IPS-18a (cell line): ENCODE results near the gene SLC46A3.
"Not testable (repeated sequence)": the region's sequence is repeated elsewhere in the genome, so short reads cannot be mapped to it uniquely, and the experiment has no call there.

Source experiments
- H3K27ac ChIP-seq: one replicate; pipeline ENCODE4 v1.5.1; 2013; ENCODE audit warnings: low read length
- H3K27me3 ChIP-seq: one replicate; pipeline ENCODE4 v1.6.1; 2013; ENCODE audit warnings: mild to moderate bottlenecking, low read length; ENCODE audit not compliant: control insufficient read depth, insufficient read depth
- H3K36me3 ChIP-seq: one replicate; pipeline ENCODE4 v1.6.1; 2013; ENCODE audit warnings: low read depth, low read length; ENCODE audit not compliant: control insufficient read depth
- H3K4me1 ChIP-seq: one replicate; pipeline ENCODE4 v1.6.1; 2013; ENCODE audit warnings: low read depth, low read length; ENCODE audit not compliant: control insufficient read depth
- H3K4me3 ChIP-seq: one replicate; pipeline ENCODE4 v1.5.1; 2013; ENCODE audit warnings: low read length
- H3K9ac ChIP-seq: one replicate; pipeline ENCODE4 v1.6.1; 2013; ENCODE audit warnings: mild to moderate bottlenecking, low read length, moderate library complexity
- H3K9me3 ChIP-seq: one replicate; pipeline ENCODE4 v1.6.1; 2013; ENCODE audit warnings: low read depth, low read length; ENCODE audit not compliant: control insufficient read depth

The SLC46A3 gene

GRCh38 chr13:28746287-28746612, 27.5 kb upstream of the SLC46A3 start:
- H3K9me3 ChIP-seq = no peaks in the 10 kb centered on the region
- no peak overlapping the region for H3K9ac ChIP-seq
- H3K27me3 ChIP-seq = no peaks in the 10 kb centered on the region
- no peaks in the 10 kb centered on the region for H3K36me3 ChIP-seq
- no peak overlapping the region for H3K27ac ChIP-seq
- no peak overlapping the region for H3K4me3 ChIP-seq
- peaks cover 24% of the 10 kb centered on the region for H3K4me1 ChIP-seq

- H3K27ac ChIP-seq = peak overlapping the region; percentile 26
- no peak overlapping the region for H3K9ac ChIP-seq
- peaks cover 27% of the 10 kb centered on the region for H3K4me1 ChIP-seq
- H3K4me3 ChIP-seq = no peak overlapping the region
- no peaks in the 10 kb centered on the region for H3K27me3 ChIP-seq
- H3K36me3 ChIP-seq = no peaks in the 10 kb centered on the region
- no peaks in the 10 kb centered on the region for H3K9me3 ChIP-seq
These were observed 25.9 kb upstream of the SLC46A3 start for GRCh38 chr13:28744656-28745055.

- no peak overlapping the region for H3K9ac ChIP-seq
- H3K27ac ChIP-seq = peak overlapping the region; percentile 26
- no peaks in the 10 kb centered on the region for H3K9me3 ChIP-seq
- H3K4me1 ChIP-seq = peaks cover 27% of the 10 kb centered on the region
- no peaks in the 10 kb centered on the region for H3K36me3 ChIP-seq
- H3K27me3 ChIP-seq = no peaks in the 10 kb centered on the region
- no peak overlapping the region for H3K4me3 ChIP-seq
These were observed 25.3 kb upstream of the SLC46A3 start for GRCh38 chr13:28744091-28744536.

- Histone ChIP-seq H3K27ac (no peak overlapping the region), H3K9ac (no peak overlapping the region), H3K36me3 (no peaks in the 10 kb centered on the region), H3K9me3 (no peaks in the 10 kb centered on the region), H3K4me1 (peaks cover 27% of the 10 kb centered on the region), H3K27me3 (no peaks in the 10 kb centered on the region), H3K4me3 (no peak overlapping the region)
These were observed 24.8 kb upstream of the SLC46A3 start for GRCh38 chr13:28743499-28744083.

- Histone ChIP-seq H3K4me3 (no peak overlapping the region), H3K27ac (no peak overlapping the region), H3K36me3 (no peaks in the 10 kb centered on the region), H3K9ac (no peak overlapping the region), H3K9me3 (no peaks in the 10 kb centered on the region), H3K4me1 (peaks cover 27% of the 10 kb centered on the region), H3K27me3 (no peaks in the 10 kb centered on the region)
These were observed 24.2 kb upstream of the SLC46A3 start for GRCh38 chr13:28743020-28743419.

GRCh38 chr13:28742445-28742844, 23.7 kb upstream of the SLC46A3 start:
- H3K27ac ChIP-seq, H3K36me3 ChIP-seq, H3K9ac ChIP-seq, H3K4me3 ChIP-seq, H3K9me3 ChIP-seq, H3K27me3 ChIP-seq: not testable (repeated sequence)
- H3K4me1 ChIP-seq = peaks cover 27% of the 10 kb centered on the region

- peaks cover 22% of the 10 kb centered on the region for H3K4me1 ChIP-seq
These were observed 22.3 kb upstream of the SLC46A3 start for GRCh38 chr13:28741084-28741491.

GRCh38 chr13:28739376-28739775, 20.6 kb upstream of the SLC46A3 start:
- H3K9me3 ChIP-seq = no peaks in the 10 kb centered on the region
- H3K36me3 ChIP-seq = no peaks in the 10 kb centered on the region
- no peaks in the 10 kb centered on the region for H3K27me3 ChIP-seq
- H3K4me1 ChIP-seq = peaks cover 12% of the 10 kb centered on the region
- H3K4me3 ChIP-seq = no peak overlapping the region
- H3K9ac ChIP-seq = no peak overlapping the region
- no peak overlapping the region for H3K27ac ChIP-seq

More at GRCh38 chr13:28741084-28741491, 22.3 kb upstream of the SLC46A3 start:
- H3K27me3 ChIP-seq = no peaks in the 10 kb centered on the region
- no peaks in the 10 kb centered on the region for H3K36me3 ChIP-seq
- no peaks in the 10 kb centered on the region for H3K9me3 ChIP-seq
- no peak overlapping the region for H3K9ac ChIP-seq
- no peak overlapping the region for H3K4me3 ChIP-seq
- H3K27ac ChIP-seq = no peak overlapping the region

- Histone ChIP-seq H3K4me1 (no peaks in the 10 kb centered on the region), H3K9ac (no peak overlapping the region), H3K27ac (no peak overlapping the region), H3K9me3 (no peaks in the 10 kb centered on the region), H3K36me3 (no peaks in the 10 kb centered on the region), H3K4me3 (no peak overlapping the region), H3K27me3 (no peaks in the 10 kb centered on the region)
These were observed 16.8 kb upstream of the SLC46A3 start for GRCh38 chr13:28735481-28736029.

- H3K27ac ChIP-seq = no peak overlapping the region
These were observed 16.1 kb upstream of the SLC46A3 start for GRCh38 chr13:28734906-28735305.

GRCh38 chr13:28730762-28731161, 12.0 kb upstream of the SLC46A3 start:
- Histone ChIP-seq H3K36me3 (no peaks in the 10 kb centered on the region), H3K27me3 (no peaks in the 10 kb centered on the region), H3K4me3 (no peak overlapping the region), H3K27ac (no peak overlapping the region), H3K4me1 (no peaks in the 10 kb centered on the region), H3K9ac (no peak overlapping the region), H3K9me3 (no peaks in the 10 kb centered on the region)

More at GRCh38 chr13:28734906-28735305, 16.1 kb upstream of the SLC46A3 start:
- Histone ChIP-seq H3K27me3 (no peaks in the 10 kb centered on the region), H3K36me3 (no peaks in the 10 kb centered on the region), H3K4me1 (no peaks in the 10 kb centered on the region), H3K9ac (no peak overlapping the region), H3K9me3 (no peaks in the 10 kb centered on the region), H3K4me3 (no peak overlapping the region)

- Histone ChIP-seq H3K4me3 (no peak overlapping the region), H3K9me3 (no peaks in the 10 kb centered on the region), H3K9ac (no peak overlapping the region), H3K4me1 (no peaks in the 10 kb centered on the region), H3K27ac (no peak overlapping the region), H3K27me3 (no peaks in the 10 kb centered on the region), H3K36me3 (no peaks in the 10 kb centered on the region)
These were observed 10.8 kb upstream of the SLC46A3 start for GRCh38 chr13:28729541-28729940.
